CD4-positive, alpha-beta T cell treated with Interleukin-4 for 1 hour (primary cell): Measurements from ENCODE around the gene PLXNA2.

Experiments
- DNase-seq, 2 donors: peaks; one replicate each; pipeline ENCODE4 v3.0.0-alpha.2; 2020 to 2022

The PLXNA2 gene

GRCh38 chr1:208038303-208038702, 205.9 kb downstream of the PLXNA2 start:
- DNase-seq: no peak

DNA sequence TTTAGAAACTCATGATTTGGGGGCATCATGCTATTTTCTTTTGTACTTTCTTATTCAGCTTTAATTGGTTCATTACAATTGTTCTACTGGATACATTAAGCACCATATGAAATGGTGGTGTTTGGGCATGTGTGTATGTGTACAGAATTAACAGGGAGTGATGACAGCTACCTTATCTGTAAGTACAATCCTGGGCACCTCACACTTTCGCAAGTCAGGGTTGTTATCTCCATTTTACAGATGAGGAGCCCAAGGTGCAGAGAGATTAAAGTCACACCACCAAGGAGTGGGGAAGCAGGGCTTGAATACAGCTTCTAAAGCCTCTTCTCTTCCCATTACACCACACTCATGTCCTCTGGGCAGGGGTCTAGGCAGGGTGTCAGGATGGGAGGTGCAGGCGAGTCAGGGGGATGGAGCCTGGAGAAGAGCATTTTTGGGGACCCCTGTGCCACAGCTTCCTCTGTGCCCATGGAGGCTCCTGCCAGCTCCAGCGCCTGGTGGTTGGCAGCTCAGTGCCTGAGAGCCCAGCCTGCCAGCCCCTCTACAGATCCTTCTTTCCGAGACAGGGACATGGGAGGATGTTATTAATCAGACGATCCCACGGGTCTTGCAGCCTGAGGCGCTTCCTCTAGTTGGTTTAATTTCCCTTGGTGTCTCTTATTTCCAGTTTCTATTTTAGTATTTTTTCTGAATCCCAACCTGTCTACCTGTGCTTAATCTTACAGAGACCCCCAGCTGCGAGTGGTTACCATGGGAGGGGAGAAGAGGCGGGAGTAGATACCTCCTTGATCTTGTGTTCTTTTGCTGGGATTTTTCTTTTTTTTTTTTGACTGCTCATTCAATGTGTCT, 207.0 kb downstream of the PLXNA2 start:
- DNase-seq: no peak

- DNase-seq: no peak
These were observed 207.9 kb downstream of the PLXNA2 start for GRCh38 chr1:208036106-208036808.

DNA sequence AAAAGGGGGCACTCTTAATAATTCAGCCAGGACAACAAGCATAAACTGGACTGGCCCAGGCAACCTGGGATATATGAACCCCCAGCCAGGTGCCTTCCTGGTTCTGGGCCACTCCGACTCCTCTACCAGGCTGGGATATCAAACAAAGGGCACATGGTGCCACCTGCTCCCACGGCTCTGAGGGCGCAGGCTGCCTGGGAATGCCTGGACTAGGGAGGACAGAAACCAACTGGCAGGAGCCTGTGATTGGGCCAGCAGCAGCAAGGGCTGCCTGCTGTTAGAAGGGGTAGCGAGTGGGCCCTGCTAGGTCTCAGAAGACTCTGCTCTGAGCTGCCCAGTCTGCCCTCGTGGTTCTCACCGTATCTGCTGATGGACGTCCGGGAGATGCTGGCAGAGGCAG, 210.0 kb downstream of the PLXNA2 start:
- no peak for DNase-seq

GRCh38 chr1:208033236-208033635, 210.9 kb downstream of the PLXNA2 start:
- DNase-seq: no peak

DNA sequence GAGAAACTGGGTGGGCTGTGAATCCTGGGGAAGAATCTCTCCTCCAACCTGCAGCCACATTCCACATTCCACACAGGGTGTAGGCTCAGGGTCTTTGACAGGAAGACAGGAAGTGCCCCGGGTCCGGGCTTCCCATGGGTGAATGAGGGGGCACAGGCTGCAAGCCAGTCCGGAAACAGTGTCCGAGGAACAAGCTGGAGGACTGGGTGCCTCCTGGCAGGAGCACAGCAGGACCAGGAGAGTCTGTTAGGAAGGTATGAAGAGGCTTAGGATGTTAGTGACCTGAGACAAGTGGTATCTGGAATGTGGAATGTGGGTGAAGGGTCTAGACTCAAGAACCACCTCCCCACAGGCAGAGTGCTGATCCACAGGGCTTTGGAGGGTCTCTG, 212.3 kb downstream of the PLXNA2 start:
- DNase-seq: no peak

- no peak for DNase-seq
These were observed 212.8 kb downstream of the PLXNA2 start for GRCh38 chr1:208031316-208031931.

GRCh38 chr1:208030288-208031091, 213.7 kb downstream of the PLXNA2 start:
- DNase-seq: no peak

- no peak for DNase-seq
These were observed 214.6 kb downstream of the PLXNA2 start for GRCh38 chr1:208029381-208030287.

- no peak for DNase-seq
These were observed 215.7 kb downstream of the PLXNA2 start for GRCh38 chr1:208028526-208028925.

GRCh38 chr1:208027861-208028260, 216.3 kb downstream of the PLXNA2 start:
- DNase-seq: no peak

DNA sequence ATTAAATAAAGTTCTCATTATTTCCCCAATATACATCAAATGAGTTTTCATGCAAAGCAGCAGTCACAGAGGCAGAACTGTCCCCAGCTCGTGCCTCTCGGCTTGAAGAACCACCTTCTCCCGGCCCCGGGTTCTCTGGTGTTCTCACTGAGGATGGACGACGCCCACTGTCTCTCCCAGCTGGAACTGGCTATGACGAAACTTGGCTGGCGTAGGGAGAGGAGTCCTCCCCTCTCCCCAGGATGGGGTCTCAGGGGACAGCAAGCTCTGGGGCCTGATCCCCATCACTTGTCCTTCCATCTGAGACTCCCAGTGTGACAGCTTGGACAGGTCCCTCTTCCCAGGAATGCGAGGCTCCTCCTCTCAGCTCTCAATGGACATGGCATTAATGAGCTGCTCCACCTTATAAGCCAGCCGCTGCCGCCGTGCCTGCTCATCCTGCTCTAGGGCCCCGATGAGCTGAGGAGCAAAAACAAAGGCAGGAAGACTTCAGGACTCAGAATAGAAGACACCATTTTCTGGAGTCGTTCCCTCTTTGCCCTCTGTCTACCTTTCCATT, 217.2 kb downstream of the PLXNA2 start:
- DNase-seq: no peak

DNA sequence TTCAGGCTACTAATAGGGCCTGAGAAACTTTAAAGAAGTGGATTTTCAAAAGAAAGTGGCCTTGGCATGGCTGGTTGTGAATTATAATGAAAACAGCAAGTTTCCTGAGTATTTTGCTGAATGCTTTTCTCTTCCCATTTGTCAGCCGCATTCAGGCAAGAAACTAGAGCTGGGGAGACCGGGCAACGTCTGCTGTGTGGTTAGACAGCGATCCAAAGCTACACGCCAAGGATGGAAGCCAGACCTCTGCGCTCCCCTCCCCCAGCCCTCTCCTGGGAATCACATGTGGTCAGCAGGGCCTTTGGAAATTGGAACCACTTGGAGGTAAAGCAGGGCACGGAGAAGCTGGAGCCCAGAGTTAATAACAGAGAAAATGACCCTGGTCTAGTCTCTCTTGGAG, 219.2 kb downstream of the PLXNA2 start:
- no peak for DNase-seq

- no peak for DNase-seq
These were observed 219.8 kb downstream of the PLXNA2 start for GRCh38 chr1:208024406-208024805.

GRCh38 chr1:208019257-208019656, 224.9 kb downstream of the PLXNA2 start:
- no peak for DNase-seq

DNA sequence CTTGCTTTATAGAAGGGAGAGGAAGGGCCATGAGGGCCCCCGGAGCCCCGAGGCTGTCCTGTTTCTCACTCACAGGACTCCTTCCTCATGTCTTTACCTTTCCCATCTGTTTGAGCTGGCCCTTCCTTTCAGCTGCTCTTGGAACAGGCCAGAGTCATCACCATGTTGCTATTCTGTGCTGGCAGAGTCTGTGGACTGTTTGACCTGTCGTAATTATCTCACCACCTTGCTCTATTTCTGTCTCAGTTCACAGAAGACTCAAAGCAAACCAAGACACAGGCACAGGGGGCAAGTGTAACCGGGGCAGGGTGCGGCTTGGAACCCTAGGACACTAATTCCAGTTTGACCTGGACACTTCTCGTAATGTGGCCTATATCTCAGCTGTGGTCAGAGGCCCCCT, 228.9 kb downstream of the PLXNA2 start:
- no peak for DNase-seq

- DNase-seq: no peak
These were observed 231.0 kb downstream of the PLXNA2 start for GRCh38 chr1:208013210-208013609.

GRCh38 chr1:208012721-208013120, 231.5 kb downstream of the PLXNA2 start:
- no peak for DNase-seq

DNA sequence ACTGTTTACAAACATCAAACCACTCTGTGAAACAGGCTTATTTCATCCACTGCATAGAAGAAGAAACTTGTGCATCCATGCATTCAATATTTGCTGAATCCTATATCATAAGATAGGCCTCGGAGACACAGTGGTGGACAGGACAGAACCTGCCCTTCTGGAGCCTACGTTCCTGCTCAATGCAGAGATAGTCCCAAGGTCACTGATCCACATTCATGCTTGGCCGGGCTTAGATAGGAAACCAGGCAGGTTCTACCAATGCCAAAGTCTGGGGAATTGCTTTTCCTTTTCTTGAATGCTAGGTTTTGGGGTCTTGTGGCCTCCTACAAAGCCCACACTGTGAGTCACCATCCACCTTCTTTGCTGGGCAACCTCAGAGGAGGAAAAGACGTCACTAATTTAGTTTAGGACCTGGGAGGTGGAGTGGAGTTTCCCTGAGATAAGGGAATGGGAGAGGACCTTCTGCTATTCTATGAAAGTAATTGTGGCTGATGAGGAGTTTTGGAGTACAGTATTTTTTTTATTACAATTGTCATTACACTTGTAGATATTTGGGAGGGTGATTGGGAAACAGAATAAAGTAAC, 233.6 kb downstream of the PLXNA2 start:
- DNase-seq: no peak

GRCh38 chr1:208009706-208010444, 234.3 kb downstream of the PLXNA2 start:
- no peak for DNase-seq
